DOHH2 (cell line): ENCODE results near the gene PLS3.
"Not testable (repeated sequence)": the region's sequence is repeated elsewhere in the genome, so short reads cannot be mapped to it uniquely, and the experiment has no call there.

ENCODE experiments used
- H3F3A ChIP-seq: fragments of 200-600 bp; sonication (generic), shearing (Covaris generic); 2 replicates; pipeline ENCODE4 v1.6.0; 2016; ENCODE audit warnings: antibody characterized with exemption, mild to moderate bottlenecking; ENCODE audit not compliant: control insufficient read depth, insufficient read depth
- H3K27ac ChIP-seq: fragments of 200-600 bp; sonication (generic); 2 replicates; pipeline ENCODE4 v1.5.1; 2014; ENCODE audit warnings: low read depth, mild to moderate bottlenecking, low read length, moderate library complexity
- H3K27me3 ChIP-seq: fragments of 200-600 bp; sonication (generic); 2 replicates; pipeline ENCODE4 v1.6.1; 2014; ENCODE audit warnings: mild to moderate bottlenecking, low read length, mixed read lengths; ENCODE audit not compliant: control insufficient read depth
- H3K36me3 ChIP-seq: fragments of 200-600 bp; sonication (generic); 2 replicates; pipeline ENCODE4 v1.6.1; 2014; ENCODE audit warnings: mild to moderate bottlenecking, low read length, moderate library complexity, mixed read lengths; ENCODE audit not compliant: control insufficient read depth
- H3K4me1 ChIP-seq: fragments of 200-600 bp; sonication (generic); 2 replicates; pipeline ENCODE4 v1.6.1; 2014; ENCODE audit warnings: mild to moderate bottlenecking, low read length, mixed read lengths; ENCODE audit not compliant: control insufficient read depth
- H3K4me2 ChIP-seq: fragments of 200-600 bp; sonication (generic); 2 replicates; pipeline ENCODE4 v1.6.0; 2014; ENCODE audit warnings: mild to moderate bottlenecking, low read length, moderate library complexity
- H3K4me3 ChIP-seq: fragments of 200-600 bp; sonication (generic); 2 replicates; pipeline ENCODE4 v1.5.1; 2014; ENCODE audit warnings: mild to moderate bottlenecking, low read length, mixed read lengths
- H3K79me2 ChIP-seq: fragments of 200-600 bp; sonication (generic); 2 replicates; pipeline ENCODE4 v1.6.1; 2014; ENCODE audit warnings: mild to moderate bottlenecking, low read length, mixed read lengths; ENCODE audit not compliant: control insufficient read depth
- H3K9me2 ChIP-seq: fragments of 200-600 bp; sonication (generic); replicated peaks from 2 replicates; pipeline ENCODE4 v1.6.1; 2014; ENCODE audit warnings: mild to moderate bottlenecking, low read length, mixed read lengths; ENCODE audit not compliant: control insufficient read depth
- H3K9me3 ChIP-seq: fragments of 200-600 bp; sonication (generic); 2 replicates; pipeline ENCODE4 v1.6.1; 2014; ENCODE audit warnings: antibody characterized with exemption, low read length, mixed read lengths; ENCODE audit not compliant: control insufficient read depth, insufficient read depth
- H4K20me1 ChIP-seq: fragments of 200-600 bp; sonication (generic); 2 replicates; pipeline ENCODE4 v1.6.0; 2014; ENCODE audit warnings: low read depth, mild to moderate bottlenecking, antibody characterized with exemption, low read length, moderate library complexity; ENCODE audit not compliant: control insufficient read depth, insufficient read depth
- EZH2phosphoT487 ChIP-seq: fragments of 200-600 bp; sonication (generic); IDR thresholded peaks from 2 replicates; pipeline ENCODE4 v1.6.1; 2017; ENCODE audit warnings: borderline replicate concordance, mild to moderate bottlenecking, antibody characterized with exemption, low read length, moderate library complexity, mixed read lengths
- TF ChIP-seq, protein P1 (sequence below): fragments of 200-600 bp; sonication (generic); IDR thresholded peaks from one replicate; pipeline ENCODE4 v1.5.1; 2014; ENCODE audit warnings: antibody characterized with exemption, mild to moderate bottlenecking, low read depth, low read length; ENCODE audit not compliant: poor library complexity, severe bottlenecking

Gene PLS3

DNA sequence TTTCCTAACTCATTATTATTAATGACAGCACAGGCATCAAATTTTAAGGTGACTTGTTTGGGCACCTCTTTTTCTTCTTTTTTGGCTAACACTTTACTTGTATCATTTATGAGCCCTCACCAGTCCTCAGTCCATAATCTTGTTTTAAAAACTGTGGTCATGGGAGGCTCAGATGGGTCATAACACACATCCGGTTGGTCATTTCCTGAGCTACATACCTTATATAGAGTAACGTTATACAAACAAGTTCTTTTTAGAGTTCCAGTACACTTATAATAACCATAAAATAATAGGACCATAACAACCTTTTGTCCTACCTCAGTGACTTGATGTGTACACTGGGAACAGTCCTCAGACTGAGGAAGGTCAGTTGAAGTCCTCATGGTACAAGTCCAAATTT, 21.1 kb upstream of the PLS3 start:
- Histone ChIP-seq H3K79me2 (no peaks in the 10 kb centered on the region), H4K20me1 (no peaks in the 10 kb centered on the region), H3K9me2 (no peaks in the 10 kb centered on the region), H3K27me3 (no peaks in the 10 kb centered on the region), H3K27ac (no peak overlapping the region), H3K9me3 (no peaks in the 10 kb centered on the region), H3K4me1 (no peaks in the 10 kb centered on the region), H3F3A (no peaks in the 10 kb centered on the region), H3K4me2 (no peak overlapping the region), H3K4me3 (no peak overlapping the region), H3K36me3 (no peaks in the 10 kb centered on the region)
- TF ChIP-seq, protein P1, sequence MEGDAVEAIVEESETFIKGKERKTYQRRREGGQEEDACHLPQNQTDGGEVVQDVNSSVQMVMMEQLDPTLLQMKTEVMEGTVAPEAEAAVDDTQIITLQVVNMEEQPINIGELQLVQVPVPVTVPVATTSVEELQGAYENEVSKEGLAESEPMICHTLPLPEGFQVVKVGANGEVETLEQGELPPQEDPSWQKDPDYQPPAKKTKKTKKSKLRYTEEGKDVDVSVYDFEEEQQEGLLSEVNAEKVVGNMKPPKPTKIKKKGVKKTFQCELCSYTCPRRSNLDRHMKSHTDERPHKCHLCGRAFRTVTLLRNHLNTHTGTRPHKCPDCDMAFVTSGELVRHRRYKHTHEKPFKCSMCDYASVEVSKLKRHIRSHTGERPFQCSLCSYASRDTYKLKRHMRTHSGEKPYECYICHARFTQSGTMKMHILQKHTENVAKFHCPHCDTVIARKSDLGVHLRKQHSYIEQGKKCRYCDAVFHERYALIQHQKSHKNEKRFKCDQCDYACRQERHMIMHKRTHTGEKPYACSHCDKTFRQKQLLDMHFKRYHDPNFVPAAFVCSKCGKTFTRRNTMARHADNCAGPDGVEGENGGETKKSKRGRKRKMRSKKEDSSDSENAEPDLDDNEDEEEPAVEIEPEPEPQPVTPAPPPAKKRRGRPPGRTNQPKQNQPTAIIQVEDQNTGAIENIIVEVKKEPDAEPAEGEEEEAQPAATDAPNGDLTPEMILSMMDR, result no peak
- TF ChIP-seq EZH2phosphoT487, result no peak

DNA sequence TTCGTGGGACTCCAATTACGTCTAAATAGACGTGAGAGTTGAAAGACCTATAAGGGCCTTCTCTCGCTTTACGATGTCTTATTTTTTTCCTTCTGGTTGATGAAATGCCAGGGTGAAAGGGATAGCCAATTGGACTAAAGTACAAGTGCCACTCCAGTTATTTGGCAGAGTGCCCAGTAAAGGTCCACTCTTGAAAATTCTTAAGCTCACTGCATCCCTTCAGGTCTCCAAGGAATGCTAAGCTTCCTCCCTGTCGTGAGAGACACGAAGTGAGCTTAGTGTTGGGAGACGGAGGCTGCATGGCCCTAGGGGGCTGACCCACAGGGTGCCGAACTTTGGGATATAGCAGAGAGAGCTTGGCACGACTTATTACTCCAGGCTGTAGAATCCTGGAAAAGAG, 19.9 kb upstream of the PLS3 start:
- H3K27ac ChIP-seq, H3K9me2 ChIP-seq, H4K20me1 ChIP-seq, H3F3A ChIP-seq, H3K4me3 ChIP-seq, H3K79me2 ChIP-seq, H3K4me1 ChIP-seq, H3K36me3 ChIP-seq, H3K9me3 ChIP-seq, H3K27me3 ChIP-seq, H3K4me2 ChIP-seq: not testable (repeated sequence)

DNA sequence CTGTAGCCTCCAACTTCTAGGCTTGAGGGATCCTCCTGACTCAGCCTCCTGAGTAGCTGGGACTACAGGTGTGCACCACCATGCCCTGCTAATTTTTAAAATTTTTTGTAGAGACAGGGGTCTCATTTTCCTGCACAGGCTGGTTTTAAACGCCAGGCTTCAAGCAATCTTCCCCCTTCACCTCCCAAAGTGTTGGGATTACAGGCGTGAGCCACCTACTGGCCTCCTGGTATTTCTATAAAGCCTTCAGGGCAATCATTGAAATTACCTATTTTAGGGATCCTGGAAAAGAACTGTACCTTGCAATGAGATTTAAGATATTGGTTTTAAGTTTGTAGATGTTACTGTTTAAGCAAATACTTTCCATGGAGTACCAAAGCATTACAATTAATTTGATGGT, 13.5 kb upstream of the PLS3 start:
- no peak overlapping the region for H3K4me3 ChIP-seq
- no peaks in the 10 kb centered on the region for H3K4me1 ChIP-seq
- no peaks in the 10 kb centered on the region for H3K9me2 ChIP-seq
- no peaks in the 10 kb centered on the region for H3K27me3 ChIP-seq
- no peak overlapping the region for H3K4me2 ChIP-seq
- no peaks in the 10 kb centered on the region for H3K9me3 ChIP-seq
- H4K20me1 ChIP-seq, result no peaks in the 10 kb centered on the region
- H3K36me3 ChIP-seq, result no peaks in the 10 kb centered on the region
- H3K27ac ChIP-seq, result no peak overlapping the region
- TF ChIP-seq, protein P1, result no peak
- TF ChIP-seq EZH2phosphoT487, result no peak
- H3F3A ChIP-seq, result no peaks in the 10 kb centered on the region
- H3K79me2 ChIP-seq, result no peaks in the 10 kb centered on the region

DNA sequence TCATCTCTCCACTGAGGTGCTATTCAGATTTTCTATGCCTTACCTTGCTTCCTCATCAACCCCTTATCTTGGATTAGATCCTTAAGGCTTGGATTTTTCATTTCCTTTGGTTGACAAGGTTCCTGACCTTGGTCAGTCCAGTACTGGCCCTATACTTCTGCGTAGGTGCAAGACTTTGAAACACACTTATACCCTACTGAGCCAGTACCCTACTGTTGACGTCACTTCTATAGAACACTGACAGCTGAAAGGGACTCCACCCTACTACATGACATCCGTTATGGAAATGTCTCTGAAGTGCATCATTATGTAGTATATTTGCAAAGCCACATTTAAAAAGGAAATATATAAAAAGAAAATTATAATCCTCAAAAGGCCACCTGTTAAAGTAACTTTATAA, 12.0 kb upstream of the PLS3 start:
- Histone ChIP-seq H3K9me2 (no peaks in the 10 kb centered on the region), H3K9me3 (no peaks in the 10 kb centered on the region), H3F3A (no peaks in the 10 kb centered on the region), H3K36me3 (no peaks in the 10 kb centered on the region), H3K27me3 (no peaks in the 10 kb centered on the region), H3K4me3 (no peak overlapping the region), H3K79me2 (no peaks in the 10 kb centered on the region), H3K27ac (no peak overlapping the region), H3K4me1 (no peaks in the 10 kb centered on the region), H4K20me1 (no peaks in the 10 kb centered on the region), H3K4me2 (no peak overlapping the region)
- no peak for TF ChIP-seq EZH2phosphoT487
- TF ChIP-seq, protein P1, result no peak
